ENCODE results near the gene GDF11. TPM values are rescaled to one million over a fixed set of nuclear protein-coding genes. Genes with fewer than 3 reads are reported as not detected.

GDF11 gene
- total and polyA plus RNA-seq, 2 donors from 2014 or later: 3.4 to 6.2 TPM

DNA sequence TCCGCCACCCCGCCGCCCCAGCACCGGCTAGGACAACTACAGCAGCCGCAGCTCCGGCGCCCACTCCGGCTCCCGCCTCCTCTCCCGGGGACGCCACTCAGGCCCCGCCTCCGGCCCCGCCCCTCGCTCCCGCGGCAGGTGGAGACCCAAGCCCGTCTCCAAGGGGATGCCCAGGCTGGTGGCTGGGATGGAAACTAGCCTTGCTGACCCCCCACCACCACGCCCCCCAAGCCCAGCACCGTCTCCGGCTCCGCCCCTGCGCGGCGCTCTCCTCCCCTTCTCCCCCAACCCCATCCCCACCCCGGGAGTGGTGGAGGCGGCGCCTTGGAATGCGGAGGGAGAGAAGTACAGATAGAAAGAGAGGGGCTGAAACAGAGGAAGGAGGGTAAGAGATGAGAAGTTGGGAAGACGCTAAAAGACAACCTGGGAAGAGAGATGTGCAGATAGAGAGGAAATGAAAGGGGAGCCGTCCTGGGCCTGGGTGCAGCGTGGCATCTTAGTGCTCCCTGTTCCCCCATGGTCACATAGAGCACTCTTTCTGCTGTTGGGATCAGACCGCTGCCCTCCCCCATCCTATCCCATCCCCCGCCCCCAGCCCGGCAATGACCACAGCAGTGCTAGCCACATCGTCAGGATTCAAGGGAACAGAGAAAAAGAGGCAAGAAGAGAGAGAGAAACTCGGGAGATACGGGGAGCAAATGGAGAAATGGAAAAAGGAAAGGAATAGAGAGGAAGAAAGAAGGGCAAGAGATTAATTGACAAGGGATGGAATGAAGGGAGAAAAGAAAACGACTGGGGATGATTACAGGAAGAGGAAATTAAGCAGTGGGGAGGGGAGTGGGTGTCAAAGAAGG is 34.9 kb upstream of the GDF11 start, which contains the start of gene ITGA7:
TSS of gene ITGA7 (minus strand) at position 64 of the 854 bp plus-strand sequence. CDS start 222 bp downstream, outside the sequence.
- Histone ChIP-seq H3K9ac (ENCODE audit: low read length in 3 of 3) (peak within 1 kb of the TSS in 1 of 3 donors; percentile 5), H3K27me3 (ENCODE audit: control insufficient read depth, insufficient read depth, low read length) (no peaks in the 10 kb centered on the region)

DNA sequence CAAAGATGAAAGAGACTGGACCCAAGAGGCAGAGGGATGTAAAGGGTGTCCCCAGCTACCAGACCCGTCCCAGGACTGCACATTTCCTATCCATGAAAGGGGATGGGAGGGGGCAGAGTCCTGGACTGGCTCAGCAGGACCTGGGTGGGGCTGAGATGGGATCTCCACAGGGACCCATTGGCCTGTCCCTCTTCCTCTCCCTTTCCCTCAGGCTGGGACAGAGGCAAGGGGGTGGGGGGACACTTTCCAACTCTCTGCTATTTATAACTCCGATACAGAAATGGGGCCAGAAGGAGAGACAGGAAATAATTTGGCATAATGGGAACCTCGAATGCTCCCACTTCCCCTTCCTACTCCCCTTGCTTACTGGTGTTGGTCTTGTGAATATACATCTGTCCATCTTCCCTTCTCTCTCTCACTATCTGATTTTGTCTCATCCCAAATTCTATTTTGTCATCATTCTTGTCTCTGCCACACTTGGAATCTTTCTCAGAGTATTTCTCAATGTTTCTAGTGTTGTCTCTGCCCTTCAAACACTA is 34.2 kb upstream of the GDF11 start:
- Histone ChIP-seq H3K9me3 (ENCODE audit: control insufficient read depth in 2 of 3, insufficient read depth in 1 of 3, low read length in 3 of 3) (no peaks in the 10 kb centered on the region), H3K27ac (ENCODE audit: low read depth in 2 of 2, low read length in 2 of 2) (no peak overlapping the region), H3K4me3 (ENCODE audit: low read length in 3 of 3) (peak overlapping the region in 1 of 3 donors; percentile 55), H3K9ac (ENCODE audit: low read length in 3 of 3) (no peak overlapping the region), H3K36me3 (ENCODE audit: control insufficient read depth in 2 of 3, insufficient read depth in 3 of 3, low read length in 3 of 3) (no peaks in the 10 kb centered on the region), H3K27me3 (ENCODE audit: control insufficient read depth, insufficient read depth, low read length) (no peaks in the 10 kb centered on the region), H3K4me1 (ENCODE audit: control insufficient read depth in 2 of 3, insufficient read depth in 2 of 3, low read depth in 1 of 3, low read length in 3 of 3) (peaks cover 0 to 5% (median 0%) of the 10 kb centered on the region in 3 donors)
- no peak for FAIRE-seq
- intact Hi-C loops (cut with DNase I): no loop called here
- TF ChIP-seq CTCF (IDR thresholded peaks at IDR 0.05; ENCODE audit: borderline replicate concordance, extremely low read depth, insufficient read depth): no peak
- peak in 1 of 5 donors; percentile 67 for DNase-seq

More for the DNA sequence above, 34.9 kb upstream of the GDF11 start, which contains the start of gene ITGA7:
- Histone ChIP-seq H3K4me1 (ENCODE audit: control insufficient read depth in 2 of 3, insufficient read depth in 2 of 3, low read depth in 1 of 3, low read length in 3 of 3) (peaks cover 0 to 10% (median 6%) of the 10 kb centered on the region in 3 donors), H3K9me3 (ENCODE audit: control insufficient read depth in 2 of 3, insufficient read depth in 1 of 3, low read length in 3 of 3) (no peaks in the 10 kb centered on the region), H3K27ac (ENCODE audit: low read depth in 2 of 2, low read length in 2 of 2) (peak within 1 kb of the TSS in 1 of 2 donors; percentile 30), H3K4me3 (ENCODE audit: low read length in 3 of 3) (peak within 1 kb of the TSS; percentile 50 to 68 (median 57)), H3K36me3 (ENCODE audit: control insufficient read depth in 2 of 3, insufficient read depth in 3 of 3, low read length in 3 of 3) (no peaks in the 10 kb centered on the region)
- TF ChIP-seq CTCF (IDR thresholded peaks at IDR 0.05; ENCODE audit: borderline replicate concordance, extremely low read depth, insufficient read depth): no peak
- DNase-seq (peak; percentile 82 to 93 (median 90)), FAIRE-seq (no peak)
- intact Hi-C loops (cut with DNase I): no loop called here

- Histone ChIP-seq H3K9ac (ENCODE audit: low read length in 3 of 3) (no peak overlapping the region), H3K9me3 (ENCODE audit: control insufficient read depth in 2 of 3, insufficient read depth in 1 of 3, low read length in 3 of 3) (no peaks in the 10 kb centered on the region), H3K4me3 (ENCODE audit: low read length in 3 of 3) (no peak overlapping the region), H3K4me1 (ENCODE audit: control insufficient read depth in 2 of 3, insufficient read depth in 2 of 3, low read depth in 1 of 3, low read length in 3 of 3) (peaks cover 4 to 11% (median 6%) of the 10 kb centered on the region in 3 donors), H3K27me3 (ENCODE audit: control insufficient read depth, insufficient read depth, low read length) (no peaks in the 10 kb centered on the region), H3K36me3 (ENCODE audit: control insufficient read depth in 2 of 3, insufficient read depth in 3 of 3, low read length in 3 of 3) (no peaks in the 10 kb centered on the region), H3K27ac (ENCODE audit: low read depth in 2 of 2, low read length in 2 of 2) (no peak overlapping the region)
- no peak for TF ChIP-seq CTCF (IDR thresholded peaks at IDR 0.05; ENCODE audit: borderline replicate concordance, extremely low read depth, insufficient read depth)
- intact Hi-C loops (cut with DNase I): no loop called here
- FAIRE-seq (no peak), DNase-seq (peak in 3 of 5 donors; percentile 58 to 88 (median 67))
Measured at GRCh38 chr12:55711786-55712553, 31.0 kb upstream of the GDF11 start.

All from kidney (tissue), 14 donors.